ENCODE measurements around the gene TTC39C.
"Not testable (repeated sequence)": the region's sequence is repeated elsewhere in the genome, so short reads cannot be mapped to it uniquely, and the experiment has no call there.

Gene TTC39C

GRCh38 chr18:24023185-24023814 is 8.7 kb downstream of the TTC39C start:
- TF ChIP-seq CTCF (IDR thresholded peaks at IDR 0.05; ENCODE audit: borderline replicate concordance, control extremely low read depth, extremely low read depth, insufficient read depth, missing control alignments): no peak
- in situ Hi-C loops (cut with MboI; ENCODE audit: low sequenced_read_pairs, unreplicated experiment): no loop called here
- DNase-seq (ENCODE audit: low spot score): no peak

- in situ Hi-C loops (cut with MboI; ENCODE audit: low sequenced_read_pairs, unreplicated experiment): no loop called here
- TF ChIP-seq CTCF (IDR thresholded peaks at IDR 0.05; ENCODE audit: borderline replicate concordance, control extremely low read depth, extremely low read depth, insufficient read depth, missing control alignments): no peak
- DNase-seq (ENCODE audit: low spot score): no peak
Observed at GRCh38 chr18:24024425-24024824, 9.9 kb downstream of the TTC39C start.

GRCh38 chr18:24026457-24026856 is 11.9 kb downstream of the TTC39C start:
- in situ Hi-C loops (cut with MboI; ENCODE audit: low sequenced_read_pairs, unreplicated experiment): no loop called here
- no peak for TF ChIP-seq CTCF (IDR thresholded peaks at IDR 0.05; ENCODE audit: borderline replicate concordance, control extremely low read depth, extremely low read depth, insufficient read depth, missing control alignments)
- no peak for DNase-seq (ENCODE audit: low spot score)

GRCh38 chr18:24027156-24027827 is 12.7 kb downstream of the TTC39C start:
- TF ChIP-seq CTCF (IDR thresholded peaks at IDR 0.05; ENCODE audit: borderline replicate concordance, control extremely low read depth, extremely low read depth, insufficient read depth, missing control alignments): no peak
- DNase-seq (ENCODE audit: low spot score): no peak

GRCh38 chr18:24028946-24029345 is 14.4 kb downstream of the TTC39C start:
- in situ Hi-C loops (cut with MboI; ENCODE audit: low sequenced_read_pairs, unreplicated experiment); DNase-seq (ENCODE audit: low spot score): not testable (repeated sequence)

More at GRCh38 chr18:24027156-24027827, 12.7 kb downstream of the TTC39C start:
- in situ Hi-C loops (cut with MboI; ENCODE audit: low sequenced_read_pairs, unreplicated experiment): no loop called here

- no peak for DNase-seq (ENCODE audit: low spot score)
- no peak for TF ChIP-seq CTCF (IDR thresholded peaks at IDR 0.05; ENCODE audit: borderline replicate concordance, control extremely low read depth, extremely low read depth, insufficient read depth, missing control alignments)
- in situ Hi-C loops (cut with MboI; ENCODE audit: low sequenced_read_pairs, unreplicated experiment): no loop called here
Observed at GRCh38 chr18:24031318-24031717, 16.8 kb downstream of the TTC39C start.

- TF ChIP-seq CTCF (IDR thresholded peaks at IDR 0.05; ENCODE audit: borderline replicate concordance, control extremely low read depth, extremely low read depth, insufficient read depth, missing control alignments): no peak
- no peak for DNase-seq (ENCODE audit: low spot score)
- in situ Hi-C loops (cut with MboI; ENCODE audit: low sequenced_read_pairs, unreplicated experiment): no loop called here
Observed at GRCh38 chr18:24031916-24032315, 17.4 kb downstream of the TTC39C start.
